Transverse colon (tissue), 3 donors: ENCODE data around the gene WDR18.
A peak's percentile ranks its signal among the peaks of the same experiment; 100 is the strongest.

ENCODE experiments used
- CTCF ChIP-seq, 5 experiments: fragments of 200-600 bp in 3 of 5; fragments of 450-650 bp in 2 of 5; sonication (generic) in 3 of 5; IDR thresholded peaks; 1 replicate in 2 of 5; 2 replicates in 3 of 5; pipeline ENCODE4 v1.5.1; 2016 to 2017; ENCODE audit warnings: antibody characterized with exemption in 5 of 5, inconsistent platforms in 3 of 5, mild to moderate bottlenecking in 2 of 5, moderate library complexity in 1 of 5
- POLR2A ChIP-seq: fragments of 450-650 bp; IDR thresholded peaks from one replicate; pipeline ENCODE4 v1.6.1; 2016; ENCODE audit warnings: antibody characterized with exemption, mild to moderate bottlenecking, moderate library complexity

GRCh38 chr19:1028062-1028926 lies 44.1 kb downstream of the WDR18 start:
- TF ChIP-seq CTCF (IDR thresholded peaks at IDR 0.05) (no peak), POLR2A (peak; percentile 56)
